ENCODE results near the gene KLHL17. TPM values are rescaled to one million over a fixed set of nuclear protein-coding genes. Genes with fewer than 3 reads are reported as not detected.

KLHL17 gene
- total and polyA plus RNA-seq, 10 donors, result 12.0 to 31.6 (median 18.8) TPM

DNA sequence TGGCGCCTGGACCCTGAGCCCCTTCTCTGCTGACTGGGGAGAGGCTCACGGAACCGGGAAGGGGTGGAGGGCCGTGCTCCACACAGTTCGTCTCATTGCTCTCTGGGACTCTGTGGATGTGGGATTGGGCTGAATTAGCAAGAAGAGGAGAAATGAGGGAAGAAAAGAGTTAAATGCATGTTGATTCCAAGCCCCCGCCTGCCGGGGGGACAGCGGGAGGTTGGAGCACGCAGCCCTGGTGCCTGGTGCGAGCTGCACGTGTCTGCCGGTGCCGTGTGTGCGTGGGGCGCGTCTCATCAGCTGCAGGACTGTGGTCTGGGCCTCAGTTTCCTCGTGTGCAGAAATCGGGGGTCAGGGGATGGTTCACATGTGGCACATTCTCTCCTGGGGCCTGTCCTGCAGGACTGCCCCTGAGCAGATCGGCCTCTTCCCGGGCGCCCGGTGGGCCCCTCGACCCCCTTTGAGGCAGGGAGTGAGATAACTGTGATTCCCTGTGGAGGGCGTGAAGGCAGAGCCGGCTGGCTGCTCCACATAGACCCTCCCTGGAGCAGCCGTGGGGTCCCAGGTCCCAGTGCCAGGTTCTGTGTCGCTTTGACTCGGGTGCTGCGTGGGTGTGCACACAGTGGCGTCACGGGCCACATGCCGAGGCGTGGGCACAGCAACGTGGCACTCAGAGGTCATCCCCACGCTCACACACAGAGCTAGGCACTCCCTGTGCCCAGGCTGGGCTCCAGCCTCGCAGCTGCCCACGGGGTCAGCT is 25.2 kb upstream of the KLHL17 start:
- Histone ChIP-seq H3K27ac (no peak overlapping the region), H3K36me3 (no peaks in the 10 kb centered on the region), H3K9me3 (no peaks in the 10 kb centered on the region), H3K27me3 (replicated peaks in 1 of 7) (peaks cover 0 to 92% (median 51%) of the 10 kb centered on the region in 7 donors), H3K4me3 (no peak overlapping the region), H3K4me1 (peaks cover 3 to 64% (median 35%) of the 10 kb centered on the region in 6 donors)
- intact Hi-C loops (cut with DNase I; ENCODE audit: low total_unique reads), result no loop called here
- 20 to 34% (median 25%) methylated on average over 24 to 37 of the region's 37 CpGs for WGBS, 5 donors
- TF ChIP-seq, protein P1, sequence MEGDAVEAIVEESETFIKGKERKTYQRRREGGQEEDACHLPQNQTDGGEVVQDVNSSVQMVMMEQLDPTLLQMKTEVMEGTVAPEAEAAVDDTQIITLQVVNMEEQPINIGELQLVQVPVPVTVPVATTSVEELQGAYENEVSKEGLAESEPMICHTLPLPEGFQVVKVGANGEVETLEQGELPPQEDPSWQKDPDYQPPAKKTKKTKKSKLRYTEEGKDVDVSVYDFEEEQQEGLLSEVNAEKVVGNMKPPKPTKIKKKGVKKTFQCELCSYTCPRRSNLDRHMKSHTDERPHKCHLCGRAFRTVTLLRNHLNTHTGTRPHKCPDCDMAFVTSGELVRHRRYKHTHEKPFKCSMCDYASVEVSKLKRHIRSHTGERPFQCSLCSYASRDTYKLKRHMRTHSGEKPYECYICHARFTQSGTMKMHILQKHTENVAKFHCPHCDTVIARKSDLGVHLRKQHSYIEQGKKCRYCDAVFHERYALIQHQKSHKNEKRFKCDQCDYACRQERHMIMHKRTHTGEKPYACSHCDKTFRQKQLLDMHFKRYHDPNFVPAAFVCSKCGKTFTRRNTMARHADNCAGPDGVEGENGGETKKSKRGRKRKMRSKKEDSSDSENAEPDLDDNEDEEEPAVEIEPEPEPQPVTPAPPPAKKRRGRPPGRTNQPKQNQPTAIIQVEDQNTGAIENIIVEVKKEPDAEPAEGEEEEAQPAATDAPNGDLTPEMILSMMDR (IDR thresholded peaks at IDR 0.05 in 8 of 11, conservative IDR thresholded peaks at IDR 0.05 in 3 of 11), result no peak
- TF ChIP-seq POLR2AphosphoS5 (IDR thresholded peaks at IDR 0.05), result peak in 2 of 3 donors; percentile 16 to 38
- DNase-seq, result no peak

DNA sequence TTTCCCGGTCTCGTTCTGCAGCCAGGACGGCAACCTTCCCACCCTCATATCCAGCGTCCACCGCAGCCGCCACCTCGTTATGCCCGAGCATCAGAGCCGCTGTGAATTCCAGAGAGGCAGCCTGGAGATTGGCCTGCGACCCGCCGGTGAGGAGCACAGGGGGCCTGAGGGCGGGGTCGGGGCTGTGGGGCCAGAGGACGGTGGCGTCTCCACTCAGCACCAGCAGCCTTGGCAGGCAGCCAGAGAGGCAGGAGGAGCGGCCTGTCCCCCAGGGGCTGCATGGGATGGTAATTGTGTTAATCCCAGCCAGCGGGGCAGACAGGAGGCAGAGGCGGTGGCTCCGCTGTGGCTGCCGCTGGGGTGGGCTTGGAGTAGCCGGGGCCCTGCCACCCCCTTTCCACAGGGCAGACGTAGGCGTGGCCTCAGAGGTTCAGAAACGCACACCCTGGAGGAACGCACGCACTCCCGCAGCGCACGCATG is 24.6 kb upstream of the KLHL17 start:
- peaks cover 0 to 92% (median 57%) of the 10 kb centered on the region in 7 donors for H3K27me3 ChIP-seq (replicated peaks in 1 of 7)
- 9 to 40% (median 35%) methylated on average over 13 to 30 of the region's 30 CpGs for WGBS, 5 donors
- H3K4me3 ChIP-seq, result no peak overlapping the region
- H3K27ac ChIP-seq, result no peak overlapping the region
- H3K4me1 ChIP-seq, result peaks cover 8 to 67% (median 41%) of the 10 kb centered on the region in 6 donors
- no peaks in the 10 kb centered on the region for H3K36me3 ChIP-seq
- no peak for DNase-seq
- H3K9me3 ChIP-seq, result no peaks in the 10 kb centered on the region
- intact Hi-C loops (cut with DNase I; ENCODE audit: low total_unique reads), result no loop called here
- TF ChIP-seq, protein P1 (IDR thresholded peaks at IDR 0.05 in 8 of 11, conservative IDR thresholded peaks at IDR 0.05 in 3 of 11), result no peak
- TF ChIP-seq POLR2AphosphoS5 (IDR thresholded peaks at IDR 0.05) (no peak), POLR2A (IDR thresholded peaks at IDR 0.05) (no peak)

DNA sequence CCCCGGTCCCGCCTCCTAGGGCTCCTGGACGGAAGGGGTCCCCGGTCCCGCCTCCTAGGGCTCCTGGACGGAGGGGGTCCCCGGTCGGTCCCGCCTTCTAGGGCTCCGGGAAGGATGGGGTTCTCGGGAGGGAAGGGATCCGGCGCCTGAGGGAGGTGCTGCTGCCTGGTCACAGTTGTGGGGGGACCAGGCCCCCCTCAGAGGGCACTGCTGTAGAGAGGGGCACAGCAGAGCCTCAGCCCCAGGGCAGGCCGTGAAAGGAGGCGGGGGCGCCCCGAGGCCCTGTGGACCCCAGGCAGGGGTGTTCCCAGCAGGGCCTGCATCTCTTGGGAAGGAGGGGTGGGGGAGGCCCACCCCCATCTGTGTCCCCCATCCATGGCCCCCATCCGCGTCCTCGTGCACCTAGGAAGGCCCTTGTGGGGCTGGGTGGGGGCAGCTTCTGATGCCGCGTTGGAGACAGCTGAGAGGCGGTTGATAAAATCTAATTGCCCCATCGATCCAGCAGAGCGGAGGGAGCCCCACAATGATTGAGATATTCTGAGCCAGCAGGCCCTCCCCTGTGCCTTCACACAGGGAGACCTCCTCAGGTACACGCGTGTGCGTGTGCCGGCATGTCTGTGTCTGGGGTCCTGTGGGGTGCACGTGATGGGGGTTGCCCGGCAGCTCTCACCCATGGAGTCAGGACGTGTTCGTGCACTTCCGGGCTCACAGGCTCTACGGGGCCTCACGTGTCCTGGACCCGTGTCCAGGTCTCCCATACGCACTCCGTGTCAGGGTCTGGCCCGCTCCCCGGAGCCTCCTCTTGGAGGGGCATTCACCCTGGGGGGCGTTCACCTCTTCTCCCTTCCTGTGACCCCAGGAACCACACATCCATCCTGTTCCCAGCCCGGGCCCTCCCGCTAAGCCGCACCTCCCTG is 23.8 kb upstream of the KLHL17 start:
- H3K4me3 ChIP-seq, result no peak overlapping the region
- intact Hi-C loops (cut with DNase I; ENCODE audit: low total_unique reads), result no loop called here
- no peak overlapping the region for H3K27ac ChIP-seq
- no peaks in the 10 kb centered on the region for H3K36me3 ChIP-seq
- DNase-seq, result no peak
- peaks cover 16 to 68% (median 46%) of the 10 kb centered on the region in 6 donors for H3K4me1 ChIP-seq
- 77 to 87% (median 85%) methylated on average over 22 to 45 of the region's 45 CpGs for WGBS, 5 donors
- H3K27me3 ChIP-seq (replicated peaks in 1 of 7), result peaks cover 8 to 92% (median 65%) of the 10 kb centered on the region in 7 donors
- H3K9me3 ChIP-seq, result no peaks in the 10 kb centered on the region
- TF ChIP-seq, protein P1 (IDR thresholded peaks at IDR 0.05 in 8 of 11, conservative IDR thresholded peaks at IDR 0.05 in 3 of 11), result no peak
- TF ChIP-seq POLR2AphosphoS5 (IDR thresholded peaks at IDR 0.05) (no peak), POLR2A (IDR thresholded peaks at IDR 0.05) (no peak)

All from spleen (tissue), 11 donors.